ENCODE measurements around the gene ST3GAL5.

DNA sequence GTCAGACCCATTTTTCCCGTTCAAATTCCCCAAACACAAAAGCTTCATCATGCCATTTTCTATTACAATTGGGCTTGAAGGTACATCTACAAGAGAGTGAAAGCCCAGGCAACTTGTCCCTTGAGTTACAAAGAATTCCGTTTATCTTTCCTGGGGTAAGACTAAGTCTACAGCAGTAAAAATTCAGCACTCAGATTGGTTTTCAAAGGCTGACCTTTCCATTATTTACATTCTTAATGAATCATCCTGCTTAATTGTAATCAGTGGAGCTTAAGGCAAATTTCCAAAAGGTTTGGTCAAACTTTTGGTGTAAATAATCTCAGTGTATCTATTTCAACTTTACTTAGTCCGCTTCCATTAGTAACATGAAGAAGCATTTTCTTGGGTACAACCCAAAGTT lies 33.4 kb upstream of the ST3GAL5 start:
- TF ChIP-seq, protein P1, sequence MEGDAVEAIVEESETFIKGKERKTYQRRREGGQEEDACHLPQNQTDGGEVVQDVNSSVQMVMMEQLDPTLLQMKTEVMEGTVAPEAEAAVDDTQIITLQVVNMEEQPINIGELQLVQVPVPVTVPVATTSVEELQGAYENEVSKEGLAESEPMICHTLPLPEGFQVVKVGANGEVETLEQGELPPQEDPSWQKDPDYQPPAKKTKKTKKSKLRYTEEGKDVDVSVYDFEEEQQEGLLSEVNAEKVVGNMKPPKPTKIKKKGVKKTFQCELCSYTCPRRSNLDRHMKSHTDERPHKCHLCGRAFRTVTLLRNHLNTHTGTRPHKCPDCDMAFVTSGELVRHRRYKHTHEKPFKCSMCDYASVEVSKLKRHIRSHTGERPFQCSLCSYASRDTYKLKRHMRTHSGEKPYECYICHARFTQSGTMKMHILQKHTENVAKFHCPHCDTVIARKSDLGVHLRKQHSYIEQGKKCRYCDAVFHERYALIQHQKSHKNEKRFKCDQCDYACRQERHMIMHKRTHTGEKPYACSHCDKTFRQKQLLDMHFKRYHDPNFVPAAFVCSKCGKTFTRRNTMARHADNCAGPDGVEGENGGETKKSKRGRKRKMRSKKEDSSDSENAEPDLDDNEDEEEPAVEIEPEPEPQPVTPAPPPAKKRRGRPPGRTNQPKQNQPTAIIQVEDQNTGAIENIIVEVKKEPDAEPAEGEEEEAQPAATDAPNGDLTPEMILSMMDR (IDR thresholded peaks at IDR 0.05) = no peak
- TF ChIP-seq POLR2A (IDR thresholded peaks at IDR 0.05) = no peak
